Activated CD8-positive, alpha-beta memory T cell treated with anti-CD3 and anti-CD28 coated beads, Interleukin-2, amount 50 U/mL, for 24 hours (primary cell): ENCODE data around the gene COL5A1.

Experiments used
- DNase-seq: peaks from one replicate; pipeline ENCODE4 v3.0.0-alpha.2; 2020; ENCODE audit errors: extremely low read depth

The COL5A1 gene

DNA sequence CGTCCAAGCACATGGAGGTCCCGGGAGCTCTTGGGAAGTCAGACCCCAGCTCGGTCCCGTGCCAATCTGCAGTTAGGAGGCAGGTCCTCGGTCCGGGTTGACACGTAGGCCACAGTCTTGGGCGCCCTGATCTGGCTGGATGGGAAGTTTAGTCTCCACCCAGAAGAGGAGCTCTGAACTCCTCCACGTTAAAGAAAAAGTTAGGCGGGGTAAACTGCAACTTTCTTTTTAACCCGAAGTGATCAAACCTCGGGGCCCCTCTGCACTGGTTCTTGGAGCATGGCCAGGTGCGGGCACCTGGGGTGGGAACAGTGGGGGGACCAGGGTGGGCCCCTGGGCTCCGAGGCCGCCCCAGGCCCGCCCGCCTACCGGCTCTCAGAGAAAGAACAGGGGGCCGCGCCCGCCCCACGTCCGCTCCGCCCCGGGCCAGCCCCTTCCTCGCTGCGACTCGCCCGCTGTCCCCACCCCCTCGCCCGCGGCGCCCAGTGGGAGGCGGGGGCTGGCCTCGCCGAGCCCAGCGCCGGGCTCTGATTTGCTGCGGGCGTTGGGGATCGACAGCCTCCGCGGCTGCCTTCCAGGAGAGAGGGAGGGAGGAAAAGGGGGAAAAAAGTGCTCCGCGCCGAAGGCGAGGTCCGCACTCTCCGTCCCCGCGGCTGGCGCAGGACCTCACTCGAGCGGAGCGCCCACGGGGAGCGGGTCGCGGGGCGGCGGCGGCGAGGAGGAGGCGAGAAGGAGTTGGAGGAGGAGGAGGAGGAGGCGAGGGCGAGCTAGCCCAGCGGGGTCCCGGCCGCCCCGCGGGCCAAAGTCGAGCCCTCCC lies at the start of gene COL5A1:
Gene COL5A1 (plus strand): TSS at position 631 of the 817 bp plus-strand sequence. CDS start 385 bp downstream, outside the sequence.
- DNase-seq = no peak

DNA sequence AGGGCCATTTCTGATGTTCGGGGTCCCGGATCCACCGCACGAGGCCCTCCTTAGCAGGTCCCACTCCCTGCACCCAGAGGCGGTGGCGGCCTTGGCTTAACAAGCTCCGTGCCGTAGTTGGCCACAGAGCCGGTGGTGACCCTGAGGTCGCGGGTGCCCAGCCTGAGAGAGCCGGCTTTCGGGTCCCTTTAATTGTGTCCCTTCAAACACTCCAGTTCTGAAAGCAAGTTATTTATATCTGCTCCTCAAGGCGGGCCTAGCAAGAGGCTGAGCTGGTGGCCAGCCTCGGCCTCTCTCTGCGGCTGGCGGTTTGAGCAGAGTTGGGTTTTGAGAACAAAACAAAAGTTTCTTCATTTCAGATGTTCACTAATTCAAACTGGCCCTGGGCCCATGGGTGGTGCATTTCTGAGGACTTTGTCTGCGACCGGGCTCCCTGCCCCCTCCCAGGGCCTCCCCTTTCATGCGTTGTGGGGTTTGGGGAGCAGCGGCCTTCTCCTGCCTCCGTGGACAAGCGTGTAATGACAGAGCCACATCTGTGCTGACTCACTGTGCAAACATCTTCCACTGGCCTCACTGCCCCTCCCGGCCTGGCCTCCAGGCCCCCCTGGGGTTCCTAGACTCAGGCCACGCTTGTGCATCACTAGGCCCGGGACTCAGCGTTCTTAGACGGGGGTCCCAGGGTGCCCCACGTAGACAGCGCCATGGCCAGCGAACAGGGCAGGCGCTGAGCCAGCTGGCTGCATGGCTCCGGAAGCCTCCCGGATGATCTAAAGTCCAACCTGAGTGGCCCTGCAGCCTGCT lies 49.4 kb upstream of the COL5A1 start:
- DNase-seq = no peak

DNA sequence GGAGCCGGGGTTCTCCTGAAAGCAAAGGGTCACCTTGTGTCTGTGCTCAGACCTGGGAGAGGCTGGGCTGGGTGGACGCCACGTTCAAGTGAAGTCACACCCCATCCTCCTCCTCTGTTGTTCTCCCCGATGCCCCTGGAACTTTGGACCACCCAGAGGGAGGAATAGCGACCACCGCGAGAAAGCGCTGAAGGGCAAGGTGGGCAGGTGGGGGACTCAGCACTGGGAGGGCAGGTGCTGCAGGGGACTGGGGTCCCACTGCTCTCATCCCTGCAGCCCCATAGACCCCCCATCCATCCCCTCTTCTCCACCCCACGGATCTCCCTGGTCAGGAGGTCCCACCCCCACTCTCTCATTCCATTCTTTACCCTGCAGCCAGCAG lies 48.8 kb upstream of the COL5A1 start:
- DNase-seq = no peak

DNA sequence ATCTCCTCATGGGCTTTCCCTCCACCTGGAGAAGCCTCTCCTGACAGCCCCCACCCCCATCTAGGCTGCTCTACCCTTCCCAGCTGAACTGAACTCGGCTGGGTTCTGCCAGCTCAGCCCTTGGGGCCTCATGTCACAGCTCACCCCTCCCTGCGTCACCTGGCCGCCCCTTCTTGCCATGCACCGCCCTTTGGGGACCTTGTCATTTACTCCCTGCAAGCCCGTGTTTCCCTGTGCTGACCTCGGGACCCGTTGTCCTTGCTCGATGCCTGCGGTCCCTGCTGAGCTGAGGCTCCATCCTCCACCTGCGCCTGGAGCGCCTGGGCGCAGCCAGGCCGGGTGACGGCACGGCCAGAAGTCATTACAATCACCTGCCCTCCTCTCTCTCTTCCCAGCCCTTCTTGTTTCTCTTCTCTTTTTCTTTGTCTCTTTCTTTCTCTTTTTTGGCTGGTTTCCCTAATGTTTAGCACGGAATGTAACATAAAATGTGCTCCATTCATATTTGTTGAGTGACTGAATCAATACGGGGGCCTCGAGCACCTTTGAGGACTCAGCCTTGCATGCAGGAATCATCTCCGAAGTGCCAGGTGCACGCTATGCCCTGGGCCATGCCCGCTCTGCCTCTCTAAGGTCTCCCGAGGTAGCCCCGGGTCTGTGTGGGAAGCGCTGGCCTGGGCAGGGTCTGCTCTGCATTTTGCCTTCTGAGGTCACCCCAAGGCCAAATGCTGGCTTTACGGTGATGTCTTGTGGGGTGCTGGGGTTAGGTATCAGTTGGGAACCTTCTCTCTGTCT lies 48.1 kb upstream of the COL5A1 start:
- DNase-seq = no peak

DNA sequence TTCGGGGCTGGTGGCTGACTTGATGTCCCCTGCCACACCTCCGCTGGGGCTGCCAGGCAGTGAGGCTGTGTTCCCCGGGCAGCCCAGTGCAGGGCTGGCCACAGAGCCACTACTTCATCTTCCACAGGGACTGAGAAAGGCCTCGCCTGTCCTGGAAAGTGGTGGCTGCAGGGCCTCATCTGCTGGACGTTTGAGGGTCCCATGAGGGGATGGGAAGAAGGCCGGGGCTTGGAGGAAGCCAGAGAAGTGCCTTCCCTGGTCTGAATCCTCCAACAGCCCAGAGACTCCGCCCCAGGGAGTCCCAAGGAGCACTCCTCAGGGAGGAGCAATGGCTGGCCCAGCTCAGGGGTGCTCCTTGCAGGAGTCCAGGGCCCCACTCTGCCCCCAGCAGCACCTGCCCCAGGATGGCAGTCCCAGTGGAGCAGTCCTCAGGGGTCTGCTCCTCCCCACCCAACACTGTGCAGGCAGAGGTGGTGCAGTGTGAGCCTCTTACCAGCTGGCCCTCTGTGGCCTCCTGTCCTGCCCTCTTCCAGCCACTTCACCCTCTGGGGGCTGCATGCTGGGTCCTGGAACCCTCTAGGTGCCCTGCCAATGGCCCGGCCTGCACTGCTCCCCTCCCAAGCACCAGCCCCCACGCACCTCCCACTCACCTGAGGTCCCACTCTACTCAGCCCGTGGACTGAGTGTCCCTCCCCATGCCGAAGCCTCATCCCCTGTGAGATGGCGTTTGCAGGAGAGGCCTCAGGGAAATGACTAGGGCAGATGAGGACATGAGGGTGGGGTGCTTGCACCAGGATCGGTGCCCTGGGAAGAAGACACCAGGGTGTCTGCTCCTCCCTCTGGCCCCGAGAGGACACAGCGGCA lies 47.3 kb upstream of the COL5A1 start:
- DNase-seq = no peak

DNA sequence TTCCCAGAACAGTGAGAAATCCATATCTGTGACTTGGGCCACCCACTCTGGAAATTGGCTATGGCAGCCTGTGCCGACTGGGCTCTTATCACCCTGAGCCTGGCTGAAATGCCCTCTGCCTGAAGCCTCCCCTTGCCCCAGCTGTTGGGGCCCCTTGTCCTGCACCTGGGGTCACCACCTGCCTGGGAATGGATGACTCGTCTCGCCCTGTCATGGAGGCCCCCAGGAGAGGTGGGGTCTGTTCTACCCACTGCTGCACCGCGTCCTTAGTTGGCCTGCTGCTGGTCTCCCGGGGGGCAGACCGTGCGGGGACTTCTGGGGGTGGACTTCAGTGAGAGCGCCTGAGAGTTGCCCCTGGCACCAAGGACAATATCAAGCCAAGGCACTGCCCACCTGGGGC lies 46.6 kb upstream of the COL5A1 start:
- no peak for DNase-seq

DNA sequence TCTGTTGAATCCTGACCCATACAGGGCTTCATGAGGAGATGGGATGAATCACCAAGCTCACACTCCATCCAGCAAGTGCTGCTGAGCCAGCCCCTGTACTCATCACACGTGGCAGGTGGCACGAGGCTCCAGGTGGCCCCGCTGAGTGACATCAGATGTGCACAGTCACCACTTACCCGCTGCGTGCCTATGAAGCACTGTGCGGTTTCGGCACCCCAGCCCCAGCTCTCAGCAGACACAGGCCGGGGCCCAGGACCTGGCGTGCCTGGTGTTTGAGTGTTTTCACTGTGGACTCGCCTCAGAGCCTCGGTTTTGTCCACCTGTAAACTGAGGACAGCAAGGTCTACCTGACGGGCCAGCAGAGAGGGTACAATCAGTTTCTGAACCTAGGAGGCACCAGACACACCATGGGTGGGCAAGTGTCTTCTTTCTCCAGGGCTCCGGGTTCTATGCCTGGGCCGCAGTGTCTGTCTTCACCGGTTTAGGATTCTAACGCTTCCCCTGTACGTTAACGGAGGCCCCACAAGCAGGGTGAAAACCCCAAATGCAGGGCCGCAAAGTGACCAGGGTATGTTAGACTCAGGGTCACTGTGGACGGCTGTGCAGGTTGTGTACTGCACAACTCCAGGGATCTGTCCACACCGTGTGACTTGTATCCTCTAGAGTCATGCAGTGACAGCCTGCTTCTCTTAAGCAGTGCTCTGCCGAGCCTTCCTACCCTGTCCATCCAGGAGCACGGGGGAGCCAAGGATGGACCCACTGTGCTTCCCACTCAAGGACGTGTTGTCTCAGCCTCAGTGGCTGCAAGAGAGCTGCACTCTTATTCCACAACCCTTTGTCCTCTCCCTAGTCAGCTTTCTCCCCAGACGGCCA lies 44.3 kb upstream of the COL5A1 start:
- no peak for DNase-seq

DNA sequence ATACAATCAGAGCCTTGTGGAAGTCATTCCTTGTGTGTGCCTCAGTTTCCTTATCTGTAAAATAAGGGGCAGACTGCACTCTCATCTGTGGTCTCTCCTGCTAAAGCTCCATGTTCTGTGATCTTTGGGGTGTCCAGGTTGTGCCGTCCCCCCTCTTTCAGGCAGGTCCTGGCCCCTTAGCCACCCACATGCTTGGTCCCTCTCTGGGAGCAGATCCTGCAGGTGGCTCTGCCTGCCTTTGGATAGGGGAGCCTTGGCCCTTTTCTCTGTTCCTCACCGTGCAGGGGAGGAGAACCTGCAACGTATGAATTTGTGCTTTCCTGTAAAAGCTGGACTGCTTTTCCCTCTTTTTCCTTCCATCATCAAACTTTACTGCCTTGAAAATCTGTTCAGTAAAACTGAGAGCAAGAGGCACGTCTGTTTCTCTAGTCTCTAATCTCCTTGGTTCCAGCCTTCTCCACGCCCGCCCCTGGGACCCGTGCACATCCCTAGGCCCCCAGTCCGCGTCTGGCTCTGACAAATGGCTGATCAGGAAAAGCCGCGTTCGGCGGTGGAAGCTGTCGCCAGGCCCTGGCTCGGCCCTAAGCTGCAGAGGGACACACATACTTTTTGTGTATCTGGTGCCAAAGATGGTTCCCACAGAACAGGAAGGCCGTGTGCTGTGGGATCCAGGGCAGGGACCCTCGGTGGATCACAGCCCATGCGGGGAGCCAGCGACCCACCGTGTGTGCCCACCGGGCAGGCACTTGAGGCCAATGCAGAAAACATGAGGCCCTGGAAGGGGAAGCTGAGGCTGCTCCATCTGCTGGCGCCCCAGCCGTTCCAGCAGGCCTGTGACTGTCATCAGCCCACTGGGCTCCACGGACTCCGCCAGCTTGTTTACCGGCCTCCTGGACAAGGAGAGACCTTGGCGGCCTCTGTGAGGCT lies 43.4 kb upstream of the COL5A1 start:
- no peak for DNase-seq

DNA sequence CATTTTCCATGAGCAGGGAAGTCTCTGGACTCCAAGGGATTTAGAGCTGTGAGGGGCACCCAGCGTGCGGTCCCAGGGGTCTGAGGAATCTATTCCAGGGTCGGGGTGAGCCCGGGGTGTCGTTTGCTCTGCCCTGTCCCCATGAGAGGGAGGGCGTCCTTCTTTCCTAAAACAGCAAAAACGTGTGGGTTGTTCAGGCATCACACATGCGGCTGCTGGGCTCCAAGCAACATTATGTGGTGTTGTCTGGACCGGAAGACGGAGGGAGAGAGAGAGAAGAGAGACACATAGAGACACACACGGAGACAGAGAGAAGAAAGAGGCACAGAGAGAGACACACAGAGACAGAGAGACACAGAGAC lies 42.7 kb upstream of the COL5A1 start:
- DNase-seq = no peak

DNA sequence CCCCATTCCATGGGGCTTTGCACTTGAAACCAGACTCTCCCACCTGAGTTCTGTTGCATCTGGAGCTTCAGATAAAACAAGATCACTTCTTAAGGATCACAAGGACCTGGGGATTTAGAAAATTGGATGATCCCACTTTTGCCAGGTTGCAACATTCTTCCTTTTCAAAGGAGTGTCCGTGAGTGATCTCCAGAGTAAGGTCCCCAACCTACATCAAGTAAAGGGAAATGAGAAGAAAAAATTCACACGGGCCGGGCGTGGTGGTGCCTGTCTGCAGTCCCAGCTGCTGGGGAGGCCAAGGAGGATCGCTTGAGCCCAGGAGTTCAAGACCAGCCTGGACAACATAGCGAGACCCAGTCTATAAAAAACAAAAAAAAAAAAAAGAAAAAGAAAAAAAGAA lies 41.2 kb upstream of the COL5A1 start:
- no peak for DNase-seq

DNA sequence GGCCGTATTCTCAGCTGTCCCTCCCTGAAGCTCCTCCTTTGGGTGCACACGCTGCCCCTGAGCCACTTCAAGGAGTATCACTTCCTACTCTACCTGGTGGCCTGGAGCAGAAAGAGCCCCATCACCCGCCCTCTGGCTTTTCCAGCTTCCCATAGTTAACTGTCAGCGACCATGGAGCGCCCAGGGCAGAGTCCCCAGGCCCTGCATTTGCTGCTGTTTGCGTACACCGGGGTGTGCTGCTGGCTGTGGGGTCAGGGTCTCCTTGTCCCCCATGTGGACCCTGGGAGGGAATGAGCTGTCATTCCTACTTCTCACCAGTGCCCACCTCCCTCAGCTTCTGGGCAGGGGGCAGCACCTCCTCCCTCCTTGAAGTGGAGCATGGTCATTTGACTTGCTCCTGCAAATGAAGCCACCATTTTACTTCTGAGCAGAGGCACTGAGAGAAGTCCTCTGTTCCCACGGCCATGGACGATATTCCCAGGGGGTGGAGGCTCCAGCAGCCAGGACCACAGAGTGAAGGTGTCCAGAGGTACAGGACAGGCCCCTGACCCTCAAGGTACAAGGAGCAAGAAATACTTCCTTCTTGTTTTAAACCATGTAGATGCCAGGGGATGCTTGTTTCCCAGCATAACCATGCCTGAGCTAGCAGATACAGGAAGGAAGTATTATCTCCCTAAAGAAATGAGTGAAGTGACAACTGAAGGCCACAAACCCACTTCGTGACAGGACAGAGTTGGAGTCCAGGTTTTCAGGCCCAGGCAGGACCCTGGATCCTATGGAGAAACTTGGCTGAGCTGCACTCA lies 40.6 kb upstream of the COL5A1 start:
- no peak for DNase-seq

DNA sequence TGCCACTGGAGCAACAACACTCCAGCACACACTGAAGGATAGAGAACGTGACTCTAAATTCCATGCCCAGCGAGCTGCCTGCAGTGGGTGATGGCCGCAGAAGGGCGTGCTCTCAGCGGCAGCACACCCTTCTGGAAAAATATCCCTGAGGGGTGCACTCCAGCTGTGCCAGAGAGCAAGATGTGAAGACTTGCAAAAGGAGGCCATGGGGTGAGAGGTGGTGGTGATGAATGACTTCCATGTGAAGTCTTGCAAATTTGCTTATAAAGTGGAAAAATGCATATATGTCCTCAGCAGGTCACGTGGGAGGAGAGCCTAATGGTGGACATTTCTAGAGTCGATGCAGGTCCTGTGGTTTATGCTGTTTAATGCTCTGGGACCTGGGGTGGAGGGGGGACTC lies 39.8 kb upstream of the COL5A1 start:
- no peak for DNase-seq

DNA sequence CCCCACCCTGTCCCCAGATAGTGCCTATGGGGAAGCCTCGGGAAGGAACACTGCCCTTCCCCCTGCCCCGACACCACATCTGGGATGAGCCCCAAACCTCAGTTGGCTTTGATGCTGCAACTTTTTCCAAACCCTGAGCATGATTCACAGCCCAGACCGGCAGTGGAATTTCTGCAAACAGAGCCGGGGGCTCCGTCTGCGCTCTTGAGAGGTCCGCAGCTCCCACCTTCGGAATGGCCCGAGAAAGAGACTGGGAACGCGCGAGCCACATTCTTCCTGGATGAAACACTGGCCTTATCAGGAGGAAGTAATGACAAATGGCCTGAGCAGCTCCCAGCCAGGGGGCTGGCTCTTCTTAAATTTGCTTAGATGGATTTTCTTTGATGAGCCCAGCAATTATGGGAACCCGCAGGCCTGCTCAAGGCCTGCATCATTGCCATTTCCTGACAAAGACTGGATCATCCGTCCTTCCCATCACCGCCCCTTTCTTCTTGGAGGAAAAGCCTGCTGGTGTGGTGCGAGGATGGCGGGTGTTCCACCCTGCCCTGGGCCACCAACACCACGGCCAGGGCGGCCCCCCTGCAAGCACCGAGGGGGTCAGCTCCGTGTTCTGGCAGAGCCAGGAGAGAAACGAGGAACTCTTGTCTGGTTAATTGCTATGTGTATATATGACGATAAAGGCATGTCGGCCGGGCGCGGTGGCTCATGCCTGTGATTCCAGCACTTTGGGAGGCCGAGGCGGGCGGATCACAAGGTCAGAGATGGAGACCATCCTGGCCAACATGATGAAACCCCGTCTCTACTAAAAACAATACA lies 38.8 kb upstream of the COL5A1 start:
- no peak for DNase-seq

DNA sequence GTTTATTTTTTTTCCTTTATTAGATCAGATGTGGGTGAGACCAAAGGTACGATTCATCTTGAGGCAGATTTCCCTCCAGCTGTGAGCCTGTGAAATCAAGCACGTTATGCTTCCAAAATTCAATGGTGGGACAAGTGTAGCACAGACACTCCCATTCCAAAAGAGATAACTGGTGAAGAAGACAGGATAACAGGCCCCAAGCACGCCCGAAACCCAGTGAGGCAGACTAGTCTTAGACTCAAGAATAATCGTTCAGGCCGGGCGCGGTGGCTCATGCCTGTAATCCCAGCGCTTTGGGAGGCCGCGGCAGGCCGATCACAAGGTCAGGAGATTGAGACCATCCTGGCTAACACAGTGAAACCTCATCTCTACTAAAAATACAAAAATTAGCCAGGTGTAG lies 36.8 kb upstream of the COL5A1 start:
- no peak for DNase-seq

DNA sequence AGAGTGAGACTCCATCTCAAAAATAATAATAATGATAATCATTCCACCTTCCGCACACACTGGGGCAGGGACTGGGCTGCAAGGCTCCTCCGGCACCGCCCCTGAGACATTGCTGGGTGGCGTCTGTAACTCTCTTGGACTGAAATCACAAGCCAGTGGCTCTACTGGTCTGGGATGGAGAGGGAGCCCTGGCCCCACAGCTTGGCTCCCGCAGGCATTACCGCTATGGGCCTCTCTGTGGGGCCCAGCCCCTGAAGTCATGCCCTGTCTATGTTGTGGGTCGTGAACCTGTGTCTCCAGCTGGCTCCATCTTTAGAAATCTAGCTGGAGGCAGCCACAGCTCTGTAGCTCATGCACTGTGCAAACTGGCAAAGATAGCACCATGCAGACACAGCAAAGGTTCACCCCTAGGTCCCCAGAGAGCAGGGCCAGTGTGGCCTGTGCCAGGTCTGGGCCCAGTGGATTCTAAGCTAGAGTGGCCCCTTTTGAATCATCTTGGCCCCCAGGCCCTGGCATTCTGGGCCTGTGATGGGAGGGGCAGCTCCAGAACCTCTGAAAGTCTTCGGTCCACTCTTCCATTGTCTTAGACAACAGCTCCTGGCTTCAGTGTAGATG lies 36.1 kb upstream of the COL5A1 start:
- no peak for DNase-seq

DNA sequence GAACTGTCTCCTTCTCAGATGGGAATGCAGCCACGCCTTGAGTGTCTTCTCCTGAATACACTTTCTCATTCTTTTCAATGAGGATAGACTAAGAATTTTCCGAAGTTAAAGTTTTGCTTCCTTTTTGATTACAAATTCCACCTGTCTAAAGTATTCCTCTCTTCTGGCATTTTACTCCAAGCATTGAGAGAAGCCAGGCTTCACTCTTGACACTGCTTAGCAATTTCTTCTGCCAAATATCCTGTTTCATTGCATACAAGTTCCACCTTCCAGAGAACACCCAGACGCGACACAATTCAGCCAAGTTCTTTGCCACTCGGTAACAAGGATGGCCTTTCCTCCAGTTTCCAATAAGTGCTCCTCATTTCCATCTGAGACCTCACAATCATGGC lies 35.6 kb upstream of the COL5A1 start:
- no peak for DNase-seq
